IMR-90 (cell line): ENCODE data around the gene FRMD6. TPM values are rescaled to one million over a fixed set of nuclear protein-coding genes. Genes with fewer than 3 reads are reported as not detected.

Experiments used
- ATAC-seq: fragments of 200-7000 bp; cut with Tn5 transposase; 2 replicates; pipeline ENCODE4 v1.9.1; 2020; ENCODE audit warnings: low read depth, mild to moderate bottlenecking, moderate library complexity
- BruUV-seq: library from RNA; stranded (reverse); fragments of 400-500 nt; replicated peaks from 2 replicates; lab custom pipeline; 2021; lab: Mats Ljungman, UMichigan
- CTCF ChIA-PET: fragments of 300-600 bp; formaldehyde crosslinking; extraction: SDS; loops from one replicate; lab custom pipeline; 2021; ENCODE audit warnings: antibody characterized with exemption; lab: Yijun Ruan, JAX
- POLR2A ChIA-PET: fragments of 300-600 bp; sonication (Branson Sonifier 250); formaldehyde crosslinking; loops from one replicate; lab custom pipeline; 2022; ENCODE audit warnings: antibody characterized with exemption; ENCODE audit not compliant: unreplicated experiment; lab: Charles Lee
- DNase-seq: peaks from one replicate; pipeline ENCODE4 v3.0.0; 2013
- H2AFZ ChIP-seq: replicated peaks from 2 replicates; pipeline ENCODE3; 2013; ENCODE audit warnings: low read length, mild to moderate bottlenecking; ENCODE audit not compliant: poor library complexity
- H2AK5ac ChIP-seq: 2 replicates; pipeline ENCODE4 v1.6.1; 2013; ENCODE audit warnings: low read depth, low read length, inconsistent platforms
- H2AK9ac ChIP-seq: replicated peaks from 2 replicates; pipeline ENCODE3; 2013; ENCODE audit warnings: mild to moderate bottlenecking, low read depth, low read length, moderate library complexity; ENCODE audit not compliant: poor library complexity
- H2BK120ac ChIP-seq: 2 replicates; pipeline ENCODE4 v1.6.1; 2013; ENCODE audit warnings: low read depth, low read length, inconsistent platforms
- H2BK15ac ChIP-seq: 3 replicates; pipeline ENCODE4 v1.6.1; 2013; ENCODE audit warnings: low read depth, low read length, inconsistent platforms
- H2BK20ac ChIP-seq: 2 replicates; pipeline ENCODE4 v1.6.1; 2013; ENCODE audit warnings: low read depth, mild to moderate bottlenecking, inconsistent platforms, low read length, moderate library complexity
- H2BK5ac ChIP-seq: 2 replicates; pipeline ENCODE4 v1.6.1; 2013; ENCODE audit warnings: mild to moderate bottlenecking, low read depth, low read length, inconsistent platforms; ENCODE audit not compliant: poor library complexity, severe bottlenecking
- H3K14ac ChIP-seq: replicated peaks from 2 replicates; pipeline ENCODE4 v1.6.1; 2013; ENCODE audit warnings: low read depth, low read length, inconsistent platforms
- H3K18ac ChIP-seq: 2 replicates; pipeline ENCODE4 v1.6.1; 2013; ENCODE audit warnings: low read depth, low read length, control low read depth
- H3K23ac ChIP-seq: 2 replicates; pipeline ENCODE4 v1.6.1; 2013; ENCODE audit warnings: low read depth, low read length, inconsistent platforms
- H3K27ac ChIP-seq: 2 replicates; pipeline ENCODE4 v1.5.1; 2013; ENCODE audit warnings: mild to moderate bottlenecking, control low read depth, low read length; ENCODE audit not compliant: insufficient read depth
- H3K27me3 ChIP-seq: 2 replicates; pipeline ENCODE4 v1.6.1; 2013; ENCODE audit warnings: low read length; ENCODE audit not compliant: control insufficient read depth, insufficient read depth
- H3K36me3 ChIP-seq: 2 replicates; pipeline ENCODE4 v1.6.1; 2013; ENCODE audit warnings: low read length, mixed read lengths; ENCODE audit not compliant: control insufficient read depth, insufficient read depth
- H3K4ac ChIP-seq: 2 replicates; pipeline ENCODE4 v1.6.1; 2013; ENCODE audit warnings: low read depth, low read length, inconsistent platforms
- H3K4me1 ChIP-seq: 2 replicates; pipeline ENCODE4 v1.6.1; 2013; ENCODE audit warnings: low read length, mixed read lengths; ENCODE audit not compliant: control insufficient read depth, insufficient read depth
- H3K4me2 ChIP-seq: 2 replicates; pipeline ENCODE4 v1.6.1; 2013; ENCODE audit warnings: low read depth, mild to moderate bottlenecking, control low read depth, low read length, moderate library complexity
- H3K4me3 ChIP-seq: 2 replicates; pipeline ENCODE4 v1.5.1; 2013; ENCODE audit warnings: low read depth, mild to moderate bottlenecking, control low read depth, low read length, moderate library complexity; ENCODE audit not compliant: insufficient read depth
- H3K56ac ChIP-seq: 2 replicates; pipeline ENCODE4 v1.6.1; 2013; ENCODE audit warnings: low read length, inconsistent platforms; ENCODE audit not compliant: insufficient read depth; ENCODE audit errors: extremely low read depth
- H3K79me1 ChIP-seq, 2 experiments: 2 replicates each; pipeline ENCODE4 v1.6.1; 2013; ENCODE audit warnings: low read length in 2 of 2, inconsistent platforms in 1 of 2, low read depth in 1 of 2
- H3K9ac ChIP-seq: 2 replicates; pipeline ENCODE4 v1.6.1; 2013; ENCODE audit warnings: low read depth, low read length, control low read depth
- H3K9me1 ChIP-seq: 2 replicates; pipeline ENCODE4 v1.6.1; 2013; ENCODE audit warnings: low read length, inconsistent platforms; ENCODE audit not compliant: insufficient read depth
- H3K9me3 ChIP-seq: 2 replicates; pipeline ENCODE4 v1.6.1; 2013; ENCODE audit warnings: low read length; ENCODE audit not compliant: control insufficient read depth, insufficient read depth
- H4K20me1 ChIP-seq: 2 replicates; pipeline ENCODE4 v1.6.1; 2013; ENCODE audit warnings: low read length, inconsistent platforms; ENCODE audit not compliant: insufficient read depth
- H4K5ac ChIP-seq: 2 replicates; pipeline ENCODE4 v1.6.1; 2013; ENCODE audit warnings: mild to moderate bottlenecking, low read depth, low read length, control low read depth
- H4K8ac ChIP-seq, 2 experiments: 2 replicates each; pipeline ENCODE4 v1.6.1; 2013; ENCODE audit warnings: low read depth in 2 of 2, low read length in 2 of 2, control low read depth in 1 of 2, inconsistent platforms in 1 of 2
- H4K91ac ChIP-seq: 2 replicates; pipeline ENCODE4 v1.6.1; 2013; ENCODE audit warnings: low read depth, low read length, inconsistent platforms; ENCODE audit not compliant: insufficient read depth
- BHLHE40 ChIP-seq: fragments of 150-350 bp; IDR thresholded peaks from 2 replicates; pipeline ENCODE4 v1.6.1; 2016; ENCODE audit warnings: mild to moderate bottlenecking, low read depth, low read length
- CEBPB ChIP-seq: IDR thresholded peaks from 2 replicates; pipeline ENCODE4 v1.6.1; 2012; ENCODE audit warnings: low read depth, low read length, improper control_type of control experiment
- MAZ ChIP-seq: IDR thresholded peaks from 2 replicates; pipeline ENCODE4 v1.6.1; 2012; ENCODE audit warnings: low read depth, mild to moderate bottlenecking, low read length, improper control_type of control experiment, moderate library complexity, borderline replicate concordance
- NFE2L2 ChIP-seq: fragments of 150-350 bp; IDR thresholded peaks from 2 replicates; pipeline ENCODE4 v1.6.1; 2016; ENCODE audit warnings: low read depth, mild to moderate bottlenecking, low read length
- RFX5 ChIP-seq: IDR thresholded peaks from 2 replicates; pipeline ENCODE4 v1.8.0; 2012; ENCODE audit warnings: low read depth, mild to moderate bottlenecking, low read length, moderate library complexity
- SMC3 ChIP-seq: fragments of 150-350 bp; IDR thresholded peaks from 2 replicates; pipeline ENCODE4 v1.6.1; 2016; ENCODE audit warnings: low read depth, mild to moderate bottlenecking, antibody characterized with exemption, low read length, moderate library complexity
- WGBS, 2 experiments: methylation state at CpG; one replicate each; pipeline versions ENCODE4 v1.1.5 to v1.1.7; 2013; ENCODE audit warnings: missing lambda C conversion rate in 2 of 2; ENCODE audit not compliant: insufficient read length in 1 of 2; ENCODE audit errors: extremely low coverage in 2 of 2; 5-methylcytosine and 5-hydroxymethylcytosine counted together
- dilution Hi-C: fragments of 300-500 bp; cut with HindIII; formaldehyde crosslinking; loops from one replicate; pipeline ENCODE4 v1.14.3; 2018; ENCODE audit warnings: low sequenced_read_pairs; ENCODE audit not compliant: unreplicated experiment
- in situ Hi-C: fragments of 300-500 bp; cut with MboI; formaldehyde crosslinking; loops from 3 replicates; pipeline ENCODE4 v1.14.3; 2019; ENCODE audit warnings: low sequenced_read_pairs, inconsistent platforms, mixed read lengths
- intact Hi-C: fragments of 100-400 bp; cut with micrococcal nuclease; formaldehyde crosslinking; loops from 2 replicates; pipeline ENCODE4 v1.10.0; 2022
- polyA plus RNA-seq, 3 experiments: library from polyadenylated mRNA; depleted of rRNA; stranded (reverse); fragments of >200 nt; gene quantifications; 2 replicates each; pipeline ENCODE4 v1.2.3, GENCODE V29; 2012; ENCODE audit warnings: low replicate concordance in 1 of 3
- total RNA-seq: library from RNA; depleted of rRNA; stranded (reverse); fragments of >200 nt; gene quantifications from 2 replicates; pipeline ENCODE4 v1.2.3, GENCODE V29; 2012

Gene FRMD6
- total and polyA plus RNA-seq, 2 of the 4 experiments (the other 2 are of a cell fraction) = 243 to 682 TPM

GRCh38 chr14:51692646-51693045 lies 40.9 kb downstream of the FRMD6 start:
- intact Hi-C loops (loop anchor here (5.0 kb wide), 1 partner anchor 35 kb away; no protein-coding TSS in a partner anchor), in situ Hi-C loops (no loop called here), dilution Hi-C loops (no loop called here)
- no peak overlapping the region for H4K5ac ChIP-seq
- peak overlapping the region; percentile 25; the same call in 1 of the 2 replicates for H3K23ac ChIP-seq
- no peak overlapping the region for H3K56ac ChIP-seq
- no peak overlapping the region for H3K4me3 ChIP-seq
- peaks cover 29% of the 10 kb centered on the region for H3K36me3 ChIP-seq
- no peak overlapping the region for H2AFZ ChIP-seq
- H2AK9ac ChIP-seq = no peak overlapping the region
- no peak overlapping the region for H3K14ac ChIP-seq
- ChIA-PET CTCF (interaction anchor here (0.5 kb wide), 1 partner anchor 18 kb away, joined by 3 read pairs; no protein-coding TSS in a partner anchor), POLR2A (no interaction called here)
- peaks cover 82% of the 10 kb centered on the region for H4K20me1 ChIP-seq
- no peak overlapping the region for H4K91ac ChIP-seq
- H2BK5ac ChIP-seq = peak overlapping the region; percentile 55
- peaks cover 20% of the 10 kb centered on the region for H3K9me1 ChIP-seq
- DNase-seq (peak; percentile 47), ATAC-seq (no peak)
- BruUV-seq = no TSS peak
- no peaks in the 10 kb centered on the region for H3K9me3 ChIP-seq
- no peak overlapping the region for H2BK20ac ChIP-seq
- no peak overlapping the region for H2BK120ac ChIP-seq
- no CpG with 5 or more reads among the region's 3 CpGs for WGBS, 2 experiments
- TF ChIP-seq SMC3 (no peak), CEBPB (no peak), NFE2L2 (no peak), MAZ (no peak), RFX5 (no peak), BHLHE40 (no peak)
- no peak overlapping the region for H3K18ac ChIP-seq
- H3K27ac ChIP-seq = no peak overlapping the region
- no peaks in the 10 kb centered on the region for H3K27me3 ChIP-seq
- H3K79me1 ChIP-seq = peaks cover 24 to 67% of the 10 kb centered on the region in 2 experiments
- H3K4me2 ChIP-seq = no peak overlapping the region
- no peak overlapping the region for H3K4ac ChIP-seq
- H3K9ac ChIP-seq = no peak overlapping the region
- peaks cover 14% of the 10 kb centered on the region for H3K4me1 ChIP-seq
- no peak overlapping the region for H2BK15ac ChIP-seq
- H2AK5ac ChIP-seq = no peak overlapping the region
- no peak overlapping the region for H4K8ac ChIP-seq
